ENCODE data around the gene SLIT3. TPM values are rescaled to one million over a fixed set of nuclear protein-coding genes. Genes with fewer than 3 reads are reported as not detected.

The SLIT3 gene
- total RNA-seq, 1 experiment from 2014 or later: 0.10 TPM

DNA sequence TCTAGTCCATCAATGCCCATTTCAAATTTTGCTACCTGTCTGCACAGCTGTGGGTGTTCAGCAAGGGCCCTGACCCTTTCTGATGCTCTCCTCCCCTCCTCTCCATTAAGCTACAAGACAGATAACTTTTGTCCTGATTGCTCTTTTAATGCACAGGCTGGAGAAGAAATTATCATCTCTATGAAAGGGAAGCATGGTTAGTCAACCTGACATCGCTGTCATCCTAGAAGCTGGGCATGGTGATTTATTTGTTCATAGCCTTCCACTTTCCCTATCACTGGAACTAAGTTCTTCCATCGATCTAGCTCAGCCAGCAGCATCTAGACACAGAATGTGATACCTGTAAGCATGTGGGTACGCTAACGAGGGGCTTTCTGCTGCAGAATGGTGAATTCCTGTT lies 50.1 kb downstream of the SLIT3 start:
- H2AFZ ChIP-seq (ENCODE audit: low read depth, low read length, poor library complexity, severe bottlenecking): no peak overlapping the region
- no peak for ATAC-seq
- ChIA-PET RAD21 (ENCODE audit: low non-redundant PET in 1 of 2, low total read pairs in 2 of 2, uncharacterized antibody in 2 of 2, unreplicated experiment in 2 of 2) (no interaction called here), CTCF (no interaction called here), POLR2A (no interaction called here)
- H4K20me1 ChIP-seq (ENCODE audit: insufficient read depth): no peaks in the 10 kb centered on the region
- H3K9ac ChIP-seq (ENCODE audit: low read length): no peak overlapping the region
- no peaks in the 10 kb centered on the region for H3K9me3 ChIP-seq (ENCODE audit: control insufficient read depth in 1 of 2, insufficient read depth in 1 of 2, low read depth in 1 of 2, low read length in 2 of 2)
- H3K4me1 ChIP-seq (ENCODE audit: control insufficient read depth in 1 of 2, insufficient read depth in 2 of 2, low read length in 2 of 2): no peaks in the 10 kb centered on the region
- H3K9me2 ChIP-seq (ENCODE audit: insufficient read depth): no peaks in the 10 kb centered on the region
- H3K79me2 ChIP-seq (ENCODE audit: insufficient read depth, low read length): no peaks in the 10 kb centered on the region
- H3K36me3 ChIP-seq (ENCODE audit: control insufficient read depth in 1 of 2, insufficient read depth in 2 of 2, low read length in 2 of 2): no peaks in the 10 kb centered on the region
- no peak for TF ChIP-seq YY1 (IDR thresholded peaks at IDR 0.05; ENCODE audit: extremely low read depth, insufficient replicate concordance, low read depth, low read length)
- no peak for DNase-seq (ENCODE audit: low read depth, low spot score)
- H3K27ac ChIP-seq (ENCODE audit: low read depth, low read length): no peak overlapping the region
- no peak overlapping the region for H3K4me3 ChIP-seq (replicated peaks in 1 of 2; ENCODE audit: low read depth in 1 of 2, low read length in 2 of 2)
- peaks cover 41% of the 10 kb centered on the region; the same call in 1 of the 2 replicates for H3K27me3 ChIP-seq (ENCODE audit: insufficient read depth, low read length)
- intact Hi-C loops (cut with micrococcal nuclease): no loop called here
- no peak overlapping the region for H3K4me2 ChIP-seq (ENCODE audit: low read length)
- no TSS peak for BruUV-seq (replicated peaks)

DNA sequence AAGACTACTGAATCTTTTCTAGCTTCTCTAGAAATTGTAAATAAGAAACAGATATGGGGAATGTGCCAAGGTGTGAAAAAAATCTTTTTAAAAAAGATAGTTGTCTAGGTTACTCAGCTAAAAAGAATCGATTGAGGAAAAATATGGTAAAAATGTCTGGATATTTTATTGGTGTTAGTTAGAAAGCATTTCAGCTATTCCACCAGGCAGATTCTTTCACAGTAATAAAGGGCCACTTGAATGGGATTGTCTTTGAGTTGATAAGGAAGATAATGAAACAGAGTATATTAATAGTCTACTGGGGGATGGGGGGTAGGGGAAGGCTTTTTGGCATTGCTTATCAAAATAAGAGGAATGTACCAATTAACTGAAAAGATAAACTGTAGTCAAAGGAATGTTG lies 51.9 kb downstream of the SLIT3 start:
- H3K36me3 ChIP-seq (ENCODE audit: control insufficient read depth in 1 of 2, insufficient read depth in 2 of 2, low read length in 2 of 2): no peaks in the 10 kb centered on the region
- H3K9ac ChIP-seq (ENCODE audit: low read length): no peak overlapping the region
- ChIA-PET POLR2A (no interaction called here), RAD21 (ENCODE audit: low non-redundant PET in 1 of 2, low total read pairs in 2 of 2, uncharacterized antibody in 2 of 2, unreplicated experiment in 2 of 2) (no interaction called here), CTCF (no interaction called here)
- H3K79me2 ChIP-seq (ENCODE audit: insufficient read depth, low read length): no peaks in the 10 kb centered on the region
- no peak overlapping the region for H3K4me2 ChIP-seq (ENCODE audit: low read length)
- no TSS peak for BruUV-seq (replicated peaks)
- no peaks in the 10 kb centered on the region for H3K9me3 ChIP-seq (ENCODE audit: control insufficient read depth in 1 of 2, insufficient read depth in 1 of 2, low read depth in 1 of 2, low read length in 2 of 2)
- peaks cover 45% of the 10 kb centered on the region; the same call in 1 of the 2 replicates for H3K27me3 ChIP-seq (ENCODE audit: insufficient read depth, low read length)
- DNase-seq (ENCODE audit: low read depth, low spot score) (no peak), ATAC-seq (no peak)
- H3K9me2 ChIP-seq (ENCODE audit: insufficient read depth): no peaks in the 10 kb centered on the region
- no peak overlapping the region for H2AFZ ChIP-seq (ENCODE audit: low read depth, low read length, poor library complexity, severe bottlenecking)
- no peak overlapping the region for H3K27ac ChIP-seq (ENCODE audit: low read depth, low read length)
- H3K4me3 ChIP-seq (replicated peaks in 1 of 2; ENCODE audit: low read depth in 1 of 2, low read length in 2 of 2): no peak overlapping the region
- intact Hi-C loops (cut with micrococcal nuclease): no loop called here
- H3K4me1 ChIP-seq (ENCODE audit: control insufficient read depth in 1 of 2, insufficient read depth in 2 of 2, low read length in 2 of 2): no peaks in the 10 kb centered on the region
- no peak for TF ChIP-seq ZNF274 (IDR thresholded peaks at IDR 0.05; ENCODE audit: low read depth, low read length)
- TF ChIP-seq CEBPB (IDR thresholded peaks at IDR 0.05; ENCODE audit: low read depth): no peak
- H4K20me1 ChIP-seq (ENCODE audit: insufficient read depth): no peaks in the 10 kb centered on the region

DNA sequence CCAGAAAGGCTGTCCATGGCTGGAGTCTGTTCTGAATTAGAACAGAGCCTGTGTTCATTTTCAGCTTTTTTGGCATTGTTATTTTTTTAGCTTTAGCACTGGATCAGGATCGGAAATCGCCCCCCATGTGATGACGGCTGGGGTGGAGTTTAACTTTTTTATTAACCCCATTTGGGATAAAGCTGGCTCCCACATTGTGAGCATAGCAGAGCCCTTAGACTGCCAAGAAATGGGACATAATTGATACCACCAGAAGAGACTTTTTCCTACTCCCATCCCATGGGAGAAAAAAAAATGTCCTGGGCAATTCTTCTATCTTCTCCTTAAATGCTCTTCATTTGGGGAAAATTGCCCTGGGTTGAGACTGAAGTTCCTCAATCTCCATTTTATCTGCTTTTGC lies 52.4 kb downstream of the SLIT3 start:
- Histone ChIP-seq H3K4me1 (ENCODE audit: control insufficient read depth in 1 of 2, insufficient read depth in 2 of 2, low read length in 2 of 2) (no peaks in the 10 kb centered on the region), H3K4me3 (replicated peaks in 1 of 2; ENCODE audit: low read depth in 1 of 2, low read length in 2 of 2) (no peak overlapping the region), H3K36me3 (ENCODE audit: control insufficient read depth in 1 of 2, insufficient read depth in 2 of 2, low read length in 2 of 2) (no peaks in the 10 kb centered on the region), H3K27me3 (ENCODE audit: insufficient read depth, low read length) (peaks cover 45% of the 10 kb centered on the region; the same call in 1 of the 2 replicates), H3K79me2 (ENCODE audit: insufficient read depth, low read length) (no peaks in the 10 kb centered on the region), H3K4me2 (ENCODE audit: low read length) (no peak overlapping the region), H3K9me3 (ENCODE audit: control insufficient read depth in 1 of 2, insufficient read depth in 1 of 2, low read depth in 1 of 2, low read length in 2 of 2) (no peaks in the 10 kb centered on the region), H3K27ac (ENCODE audit: low read depth, low read length) (no peak overlapping the region), H3K9me2 (ENCODE audit: insufficient read depth) (no peaks in the 10 kb centered on the region), H4K20me1 (ENCODE audit: insufficient read depth) (no peaks in the 10 kb centered on the region), H3K9ac (ENCODE audit: low read length) (no peak overlapping the region), H2AFZ (ENCODE audit: low read depth, low read length, poor library complexity, severe bottlenecking) (no peak overlapping the region)
- ChIA-PET CTCF (no interaction called here), POLR2A (no interaction called here), RAD21 (ENCODE audit: low non-redundant PET in 1 of 2, low total read pairs in 2 of 2, uncharacterized antibody in 2 of 2, unreplicated experiment in 2 of 2) (no interaction called here)
- ATAC-seq: no peak
- intact Hi-C loops (cut with micrococcal nuclease): no loop called here
- no TSS peak for BruUV-seq (replicated peaks)
- DNase-seq (ENCODE audit: low read depth, low spot score): no peak
- TF ChIP-seq SIN3A (IDR thresholded peaks at IDR 0.05; ENCODE audit: low read depth): no peak

All from HCT116 (cell line).